Endothelial cell (in vitro differentiated cells): ENCODE data around the gene PELO. TPM values are rescaled to one million over a fixed set of nuclear protein-coding genes. Genes with fewer than 3 reads are reported as not detected.

Source experiments
- DNase-seq: peaks from one replicate; pipeline ENCODE4 v3.0.0; 2021; ENCODE audit warnings: low spot score
- H3K27ac Mint-ChIP-seq: one replicate; pipeline ENCODE4 v1.8.0; 2021; ENCODE audit warnings: mixed read lengths, inconsistent platforms; ENCODE audit not compliant: unreplicated experiment
- H3K27me3 Mint-ChIP-seq: one replicate; pipeline ENCODE4 v1.8.0; 2021; ENCODE audit warnings: mild to moderate bottlenecking, moderate library complexity, mixed read lengths, inconsistent platforms; ENCODE audit not compliant: unreplicated experiment
- H3K36me3 Mint-ChIP-seq: one replicate; pipeline ENCODE4 v1.8.0; 2021; ENCODE audit warnings: mild to moderate bottlenecking, low read depth, mixed read lengths, inconsistent platforms; ENCODE audit not compliant: unreplicated experiment
- H3K4me1 Mint-ChIP-seq: one replicate; pipeline ENCODE4 v1.8.0; 2021; ENCODE audit warnings: mild to moderate bottlenecking, mixed read lengths, inconsistent platforms; ENCODE audit not compliant: unreplicated experiment
- H3K4me3 Mint-ChIP-seq: one replicate; pipeline ENCODE4 v1.8.0; 2021; ENCODE audit warnings: mild to moderate bottlenecking, mixed read lengths, inconsistent platforms; ENCODE audit not compliant: unreplicated experiment
- H3K9me3 Mint-ChIP-seq: one replicate; pipeline ENCODE4 v1.8.0; 2021; ENCODE audit warnings: mixed read lengths, inconsistent platforms; ENCODE audit not compliant: unreplicated experiment
- CTCF ChIP-seq: fragments of 200-600 bp; sonication (generic); IDR thresholded peaks from one replicate; pipeline ENCODE4 v1.5.0; 2021; ENCODE audit warnings: antibody characterized with exemption; ENCODE audit not compliant: unreplicated experiment
- total RNA-seq: library from RNA; stranded (reverse); fragmentation: NEBNext Ultra II Directional; extraction: Animal tissue kit (Norgen Biotek cat#: 25700); gene quantifications from one replicate; pipeline ENCODE4 v1.2.1, GENCODE V29; 2021; ENCODE audit not compliant: unreplicated experiment

Gene PELO
- total RNA-seq, 1 donor from 2014 or later, result 31.0 TPM

- Mint-ChIP-seq H3K4me3 (no peak overlapping the region), H3K27ac (no peak overlapping the region), H3K27me3 (no peaks in the 10 kb centered on the region), H3K4me1 (peaks cover 17% of the 10 kb centered on the region), H3K9me3 (no peaks in the 10 kb centered on the region), H3K36me3 (no peaks in the 10 kb centered on the region)
- TF ChIP-seq CTCF, result no peak
- DNase-seq, result no peak
These were observed 17.3 kb upstream of the PELO start for GRCh38 chr5:52770287-52770939.

GRCh38 chr5:52771343-52772039 is 16.2 kb upstream of the PELO start:
- H3K36me3 Mint-ChIP-seq, result no peaks in the 10 kb centered on the region
- peaks cover 25% of the 10 kb centered on the region for H3K4me1 Mint-ChIP-seq
- H3K27me3 Mint-ChIP-seq, result no peaks in the 10 kb centered on the region
- no peak for DNase-seq
- no peaks in the 10 kb centered on the region for H3K9me3 Mint-ChIP-seq
- no peak for TF ChIP-seq CTCF
- H3K4me3 Mint-ChIP-seq, result no peak overlapping the region
- no peak overlapping the region for H3K27ac Mint-ChIP-seq

- DNase-seq, result no peak
- H3K27me3 Mint-ChIP-seq, result no peaks in the 10 kb centered on the region
- TF ChIP-seq CTCF, result no peak
- H3K4me1 Mint-ChIP-seq, result peaks cover 28% of the 10 kb centered on the region
- H3K9me3 Mint-ChIP-seq, result no peaks in the 10 kb centered on the region
- H3K27ac Mint-ChIP-seq, result no peak overlapping the region
- no peak overlapping the region for H3K4me3 Mint-ChIP-seq
- no peaks in the 10 kb centered on the region for H3K36me3 Mint-ChIP-seq
These were observed 15.0 kb upstream of the PELO start for GRCh38 chr5:52772668-52773067.

GRCh38 chr5:52773342-52773741 is 14.4 kb upstream of the PELO start:
- Mint-ChIP-seq H3K27me3 (no peaks in the 10 kb centered on the region), H3K27ac (no peak overlapping the region), H3K36me3 (no peaks in the 10 kb centered on the region), H3K4me3 (no peak overlapping the region), H3K4me1 (peaks cover 28% of the 10 kb centered on the region), H3K9me3 (no peaks in the 10 kb centered on the region)
- no peak for TF ChIP-seq CTCF
- no peak for DNase-seq

GRCh38 chr5:52774005-52774410 is 13.7 kb upstream of the PELO start:
- Mint-ChIP-seq H3K27ac (peak overlapping the region; percentile 89), H3K27me3 (no peaks in the 10 kb centered on the region), H3K4me3 (no peak overlapping the region), H3K9me3 (no peaks in the 10 kb centered on the region), H3K36me3 (no peaks in the 10 kb centered on the region), H3K4me1 (peaks cover 28% of the 10 kb centered on the region)
- no peak for TF ChIP-seq CTCF
- no peak for DNase-seq
